ENCODE measurements around the gene CACNG8. TPM values are rescaled to one million over a fixed set of nuclear protein-coding genes. Genes with fewer than 3 reads are reported as not detected.

Gene CACNG8
- total RNA-seq, 4 donors from 2014 or later: not detected

DNA sequence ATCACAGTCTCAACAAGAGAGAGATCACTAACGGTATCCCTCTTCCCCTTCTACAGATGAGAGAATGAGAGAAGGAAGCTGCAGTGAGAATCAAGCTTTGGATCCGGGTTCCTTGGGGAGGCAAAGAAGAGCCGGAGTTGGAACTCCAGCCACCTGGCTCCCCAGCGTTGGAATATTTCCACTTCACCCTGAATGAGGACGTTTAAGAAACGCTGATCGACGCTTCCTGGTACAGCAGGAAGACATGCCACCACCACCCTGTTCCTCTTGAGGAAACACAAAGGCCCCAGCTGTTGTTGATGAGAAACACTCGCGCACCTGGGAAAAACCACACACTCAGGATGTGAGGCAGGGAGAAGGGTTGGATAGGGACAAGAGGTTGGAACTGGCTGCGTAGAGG is 11.3 kb upstream of the CACNG8 start:
- no peak for DNase-seq
- H3K27me3 ChIP-seq: peaks cover 25% of the 10 kb centered on the region
- intact Hi-C loops (cut with DNase I; ENCODE audit: low total_unique reads) (no loop called here), in situ Hi-C loops (cut with MboI; ENCODE audit: low pct_ligation_motif_present in 1 of 4, low pct_unique_long_range_greater_than_20kb in 1 of 4, low sequenced_read_pairs in 3 of 4) (no loop called here)
- H3K4me1 ChIP-seq: no peaks in the 10 kb centered on the region
- no peak overlapping the region for H3K4me3 ChIP-seq
- H3K36me3 ChIP-seq: no peaks in the 10 kb centered on the region
- H3K27ac ChIP-seq: no peak overlapping the region
- H3K9me3 ChIP-seq: no peaks in the 10 kb centered on the region
- 50 to 52% methylated on average over 3 to 11 of the region's 11 CpGs for WGBS, 2 donors (ENCODE audit: low coverage in 1 of 2)
- TF ChIP-seq, protein P1, sequence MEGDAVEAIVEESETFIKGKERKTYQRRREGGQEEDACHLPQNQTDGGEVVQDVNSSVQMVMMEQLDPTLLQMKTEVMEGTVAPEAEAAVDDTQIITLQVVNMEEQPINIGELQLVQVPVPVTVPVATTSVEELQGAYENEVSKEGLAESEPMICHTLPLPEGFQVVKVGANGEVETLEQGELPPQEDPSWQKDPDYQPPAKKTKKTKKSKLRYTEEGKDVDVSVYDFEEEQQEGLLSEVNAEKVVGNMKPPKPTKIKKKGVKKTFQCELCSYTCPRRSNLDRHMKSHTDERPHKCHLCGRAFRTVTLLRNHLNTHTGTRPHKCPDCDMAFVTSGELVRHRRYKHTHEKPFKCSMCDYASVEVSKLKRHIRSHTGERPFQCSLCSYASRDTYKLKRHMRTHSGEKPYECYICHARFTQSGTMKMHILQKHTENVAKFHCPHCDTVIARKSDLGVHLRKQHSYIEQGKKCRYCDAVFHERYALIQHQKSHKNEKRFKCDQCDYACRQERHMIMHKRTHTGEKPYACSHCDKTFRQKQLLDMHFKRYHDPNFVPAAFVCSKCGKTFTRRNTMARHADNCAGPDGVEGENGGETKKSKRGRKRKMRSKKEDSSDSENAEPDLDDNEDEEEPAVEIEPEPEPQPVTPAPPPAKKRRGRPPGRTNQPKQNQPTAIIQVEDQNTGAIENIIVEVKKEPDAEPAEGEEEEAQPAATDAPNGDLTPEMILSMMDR (IDR thresholded peaks at IDR 0.05): no peak
- TF ChIP-seq POLR2A (IDR thresholded peaks at IDR 0.05): no peak

DNA sequence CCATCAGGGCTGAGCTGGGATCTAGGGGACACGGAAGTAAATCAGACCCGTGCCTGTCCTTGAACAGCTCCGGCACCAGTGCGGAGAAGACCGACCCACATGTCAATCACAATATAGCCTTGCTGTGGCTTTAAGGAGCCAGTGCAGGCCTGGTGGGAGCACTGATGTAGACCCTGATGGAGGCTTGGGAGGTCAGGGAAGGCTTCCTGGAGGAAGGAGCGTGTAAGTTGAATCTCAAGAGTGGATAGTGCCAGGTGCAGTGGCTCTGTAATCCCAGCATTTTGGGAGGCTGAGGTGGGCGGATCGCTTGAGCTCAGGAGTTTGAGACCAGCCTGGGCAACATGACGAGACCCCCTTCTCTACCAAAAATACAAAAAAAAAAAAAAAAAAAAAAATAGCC is 10.8 kb upstream of the CACNG8 start:
- Histone ChIP-seq H3K27ac (no peak overlapping the region), H3K9me3 (no peaks in the 10 kb centered on the region), H3K4me3 (no peak overlapping the region), H3K36me3 (no peaks in the 10 kb centered on the region), H3K27me3 (peaks cover 30% of the 10 kb centered on the region), H3K4me1 (no peaks in the 10 kb centered on the region)
- intact Hi-C loops (cut with DNase I; ENCODE audit: low total_unique reads): no loop called here
- in situ Hi-C loops (cut with MboI; ENCODE audit: low pct_ligation_motif_present in 1 of 4, low pct_unique_long_range_greater_than_20kb in 1 of 4, low sequenced_read_pairs in 3 of 4): no loop called here
- no peak for DNase-seq
- WGBS, 2 donors (ENCODE audit: low coverage in 1 of 2): 83% methylated on average over 9 of the region's 9 CpGs; no CpG with 5 or more reads in 1 of the 2 donors
- TF ChIP-seq POLR2AphosphoS5 (IDR thresholded peaks at IDR 0.05) (no peak), POLR2A (IDR thresholded peaks at IDR 0.05) (no peak), EP300 (IDR thresholded peaks at IDR 0.05; ENCODE audit: low read depth) (no peak)
- TF ChIP-seq, protein P1 (IDR thresholded peaks at IDR 0.05): no peak

DNA sequence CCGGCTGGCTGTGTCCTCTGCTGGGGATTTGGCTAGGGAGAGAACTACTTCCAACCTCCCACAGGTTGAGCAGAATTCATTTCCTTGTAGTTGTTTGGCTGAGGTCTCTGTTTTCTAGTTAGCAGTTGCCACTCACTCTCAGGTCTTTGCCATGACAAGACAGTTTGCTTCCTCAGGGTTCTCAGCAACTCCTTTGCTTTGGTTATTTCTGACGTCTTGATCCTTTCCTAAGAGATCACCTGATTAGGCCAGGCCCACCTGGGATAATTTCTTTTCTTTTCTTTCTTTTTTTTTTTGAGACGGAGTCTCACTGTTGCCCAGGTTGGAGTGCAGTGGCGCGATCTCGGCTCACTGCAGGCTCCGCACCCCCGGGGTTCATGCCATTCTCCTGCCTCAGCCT is 9.4 kb upstream of the CACNG8 start:
- WGBS, 2 donors (ENCODE audit: low coverage in 1 of 2): 67 to 89% methylated on average over 1 to 8 of the region's 8 CpGs
- no peak overlapping the region for H3K27ac ChIP-seq
- TF ChIP-seq, protein P1 (IDR thresholded peaks at IDR 0.05): no peak
- no peak for TF ChIP-seq EP300 (IDR thresholded peaks at IDR 0.05; ENCODE audit: low read depth)
- TF ChIP-seq POLR2A (IDR thresholded peaks at IDR 0.05): no peak
- TF ChIP-seq POLR2AphosphoS5 (IDR thresholded peaks at IDR 0.05): no peak
- no peaks in the 10 kb centered on the region for H3K9me3 ChIP-seq
- DNase-seq: no peak
- peaks cover 37% of the 10 kb centered on the region for H3K27me3 ChIP-seq
- intact Hi-C loops (cut with DNase I; ENCODE audit: low total_unique reads): no loop called here
- H3K36me3 ChIP-seq: no peaks in the 10 kb centered on the region
- H3K4me3 ChIP-seq: no peak overlapping the region
- H3K4me1 ChIP-seq: no peaks in the 10 kb centered on the region
- in situ Hi-C loops (cut with MboI; ENCODE audit: low pct_ligation_motif_present in 1 of 4, low pct_unique_long_range_greater_than_20kb in 1 of 4, low sequenced_read_pairs in 3 of 4): no loop called here

DNA sequence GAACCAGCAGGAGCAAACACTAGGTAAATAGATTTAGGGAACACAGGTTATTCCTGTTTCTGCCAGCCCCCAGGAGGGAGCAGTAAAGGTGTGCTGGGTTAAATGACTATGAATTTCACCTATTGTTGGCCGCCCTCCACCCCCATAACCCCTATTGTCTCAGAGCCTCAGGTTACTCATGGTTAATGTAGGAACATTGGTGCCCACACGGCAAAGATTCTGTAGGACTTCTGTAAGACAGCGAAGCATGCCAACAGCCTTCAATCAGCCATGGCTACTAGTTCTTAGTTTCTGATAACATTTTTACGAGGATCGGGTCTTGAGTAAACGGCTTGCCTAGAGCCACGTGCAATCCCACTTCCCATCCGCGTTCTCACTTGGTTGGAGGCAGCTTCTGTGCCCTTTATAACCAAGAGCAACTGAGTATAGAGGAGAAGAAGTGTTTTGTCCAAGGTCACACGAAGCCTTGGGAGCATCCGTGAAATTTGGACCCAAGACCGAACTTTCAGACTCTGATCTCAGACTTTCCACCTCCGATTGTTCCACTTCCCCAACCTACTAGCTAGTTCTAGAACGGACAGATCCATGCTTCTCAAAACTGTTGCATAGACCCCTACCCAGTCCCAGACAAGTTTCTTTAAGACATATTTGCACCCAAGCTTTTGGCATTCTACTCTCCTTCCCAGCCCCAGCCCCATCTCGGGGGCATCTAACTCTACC is 5.1 kb upstream of the CACNG8 start:
- WGBS, 2 donors (ENCODE audit: low coverage in 1 of 2): 14% methylated on average over 8 to 15 of the region's 15 CpGs
- in situ Hi-C loops (cut with MboI; ENCODE audit: low pct_ligation_motif_present in 1 of 4, low pct_unique_long_range_greater_than_20kb in 1 of 4, low sequenced_read_pairs in 3 of 4): no loop called here
- H3K4me3 ChIP-seq: no peak overlapping the region
- H3K9me3 ChIP-seq: no peaks in the 10 kb centered on the region
- no peaks in the 10 kb centered on the region for H3K4me1 ChIP-seq
- H3K36me3 ChIP-seq: no peaks in the 10 kb centered on the region
- no peak for DNase-seq
- H3K27me3 ChIP-seq: peaks cover 72% of the 10 kb centered on the region
- H3K27ac ChIP-seq: no peak overlapping the region
- TF ChIP-seq EP300 (IDR thresholded peaks at IDR 0.05; ENCODE audit: low read depth): no peak
- TF ChIP-seq POLR2A (IDR thresholded peaks at IDR 0.05): no peak
- no peak for TF ChIP-seq POLR2AphosphoS5 (IDR thresholded peaks at IDR 0.05)
- TF ChIP-seq, protein P1 (IDR thresholded peaks at IDR 0.05): no peak
- intact Hi-C loops (cut with DNase I; ENCODE audit: low total_unique reads): no loop called here
